Natural killer cell treated with Interleukin-12 subunit alpha and Interleukin-12 subunit beta and Interleukin-15 and Interleukin-18, amount 100 ng/mL, for 72 hours (primary cell): ENCODE data around the gene RABGAP1. TPM values are rescaled to one million over a fixed set of nuclear protein-coding genes. Genes with fewer than 3 reads are reported as not detected.

Experiments used
- ATAC-seq, 2 donors: fragments of 150-1000 bp; cut with Tn5 transposase in 1 of 2; sonication (Bioruptor Pico), chemical (Tn5 transposase) in 1 of 2; 2 replicates each; pipeline ENCODE4 v1.10.0; 2021
- DNase-seq: peaks from one replicate; pipeline ENCODE4 v3.0.0; 2022; ENCODE audit warnings: low spot score
- H3K27ac Mint-ChIP-seq, 2 donors: 1 replicate in 1 of 2; 2 replicates in 1 of 2; pipeline ENCODE4 v1.8.0; 2022; ENCODE audit warnings: mixed read lengths in 2 of 2, mild to moderate bottlenecking in 1 of 2, moderate library complexity in 1 of 2
- H3K27me3 Mint-ChIP-seq, 2 donors: 1 replicate in 1 of 2; 2 replicates in 1 of 2; pipeline ENCODE4 v1.8.0; 2022; ENCODE audit warnings: mixed read lengths in 2 of 2
- H3K36me3 Mint-ChIP-seq: one replicate; pipeline ENCODE4 v1.8.0; 2022; ENCODE audit warnings: mixed read lengths
- H3K4me1 Mint-ChIP-seq, 2 donors: 1 replicate in 1 of 2; 2 replicates in 1 of 2; pipeline ENCODE4 v1.8.0; 2022; ENCODE audit warnings: low read depth in 2 of 2, mixed read lengths in 2 of 2, mild to moderate bottlenecking in 1 of 2
- H3K4me3 Mint-ChIP-seq: one replicate; pipeline ENCODE4 v1.8.0; 2022; ENCODE audit warnings: mixed read lengths
- H3K9me3 Mint-ChIP-seq: 2 replicates; pipeline ENCODE4 v1.8.0; 2022; ENCODE audit warnings: mixed read lengths
- total RNA-seq, 2 donors: library from RNA; stranded (reverse); gene quantifications; one replicate each; pipeline ENCODE4 v1.2.3, GENCODE V29; 2022

Gene RABGAP1
- total RNA-seq, 2 donors from 2014 or later = 27.6 to 31.2 TPM

GRCh38 chr9:123005964-123006363 lies 65.1 kb downstream of the RABGAP1 start:
- no peak for ATAC-seq
- H3K27ac Mint-ChIP-seq = no peak overlapping the region
- H3K9me3 Mint-ChIP-seq = no peaks in the 10 kb centered on the region
- no peak for DNase-seq
- no peak overlapping the region for H3K4me3 Mint-ChIP-seq
- peaks cover 13% of the 10 kb centered on the region for H3K36me3 Mint-ChIP-seq
- no peaks in the 10 kb centered on the region for H3K27me3 Mint-ChIP-seq
- H3K4me1 Mint-ChIP-seq = no peaks in the 10 kb centered on the region

- no peak for ATAC-seq
- H3K36me3 Mint-ChIP-seq = peaks cover 13% of the 10 kb centered on the region
Observed at GRCh38 chr9:123007269-123007668, 66.4 kb downstream of the RABGAP1 start.

GRCh38 chr9:123008909-123009308 lies 68.1 kb downstream of the RABGAP1 start:
- Mint-ChIP-seq H3K27ac (no peak overlapping the region), H3K9me3 (no peaks in the 10 kb centered on the region), H3K27me3 (no peaks in the 10 kb centered on the region), H3K4me1 (no peaks in the 10 kb centered on the region), H3K36me3 (peaks cover 17% of the 10 kb centered on the region), H3K4me3 (no peak overlapping the region)
- ATAC-seq = no peak
- DNase-seq = no peak

More at GRCh38 chr9:123007269-123007668, 66.4 kb downstream of the RABGAP1 start:
- DNase-seq = no peak
- Mint-ChIP-seq H3K4me1 (no peaks in the 10 kb centered on the region), H3K4me3 (no peak overlapping the region), H3K9me3 (no peaks in the 10 kb centered on the region), H3K27me3 (no peaks in the 10 kb centered on the region), H3K27ac (no peak overlapping the region)

- H3K4me3 Mint-ChIP-seq = no peak overlapping the region
- no peak overlapping the region for H3K27ac Mint-ChIP-seq
- DNase-seq (no peak), ATAC-seq (no peak)
- H3K36me3 Mint-ChIP-seq = peaks cover 17% of the 10 kb centered on the region
- H3K27me3 Mint-ChIP-seq = no peaks in the 10 kb centered on the region
- H3K9me3 Mint-ChIP-seq = no peaks in the 10 kb centered on the region
- H3K4me1 Mint-ChIP-seq = no peaks in the 10 kb centered on the region
Observed at GRCh38 chr9:123011380-123011779, 70.6 kb downstream of the RABGAP1 start.

GRCh38 chr9:123011878-123012528 lies 71.2 kb downstream of the RABGAP1 start:
- H3K27ac Mint-ChIP-seq = no peak overlapping the region
- ATAC-seq (no peak), DNase-seq (no peak)
- H3K27me3 Mint-ChIP-seq = no peaks in the 10 kb centered on the region
- H3K9me3 Mint-ChIP-seq = no peaks in the 10 kb centered on the region
- H3K4me1 Mint-ChIP-seq = no peaks in the 10 kb centered on the region
- no peak overlapping the region for H3K4me3 Mint-ChIP-seq
- H3K36me3 Mint-ChIP-seq = peaks cover 17% of the 10 kb centered on the region

GRCh38 chr9:123016631-123017030 lies 75.8 kb downstream of the RABGAP1 start:
- Mint-ChIP-seq H3K27me3 (no peaks in the 10 kb centered on the region), H3K27ac (no peak overlapping the region), H3K4me1 (no peaks in the 10 kb centered on the region), H3K4me3 (no peak overlapping the region), H3K9me3 (no peaks in the 10 kb centered on the region), H3K36me3 (peaks cover 11% of the 10 kb centered on the region)
- no peak for DNase-seq
- ATAC-seq = no peak

GRCh38 chr9:123020796-123021195 lies 80.0 kb downstream of the RABGAP1 start:
- Mint-ChIP-seq H3K36me3 (no peaks in the 10 kb centered on the region), H3K4me1 (no peaks in the 10 kb centered on the region), H3K4me3 (no peak overlapping the region), H3K27me3 (no peaks in the 10 kb centered on the region), H3K27ac (no peak overlapping the region), H3K9me3 (no peaks in the 10 kb centered on the region)
- DNase-seq (no peak), ATAC-seq (no peak)

- ATAC-seq = no peak
- Mint-ChIP-seq H3K27me3 (no peaks in the 10 kb centered on the region), H3K4me1 (no peaks in the 10 kb centered on the region), H3K4me3 (no peak overlapping the region), H3K27ac (no peak overlapping the region), H3K36me3 (no peaks in the 10 kb centered on the region), H3K9me3 (no peaks in the 10 kb centered on the region)
- no peak for DNase-seq
Observed at GRCh38 chr9:123026425-123026824, 85.6 kb downstream of the RABGAP1 start.

- ATAC-seq = no peak
- Mint-ChIP-seq H3K4me1 (no peaks in the 10 kb centered on the region), H3K36me3 (no peaks in the 10 kb centered on the region), H3K27me3 (no peaks in the 10 kb centered on the region), H3K9me3 (no peaks in the 10 kb centered on the region), H3K4me3 (no peak overlapping the region), H3K27ac (no peak overlapping the region)
- no peak for DNase-seq
Observed at GRCh38 chr9:123027517-123027916, 86.7 kb downstream of the RABGAP1 start.

GRCh38 chr9:123028136-123028535 lies 87.3 kb downstream of the RABGAP1 start:
- Mint-ChIP-seq H3K36me3 (no peaks in the 10 kb centered on the region), H3K9me3 (no peaks in the 10 kb centered on the region), H3K4me1 (no peaks in the 10 kb centered on the region), H3K27me3 (no peaks in the 10 kb centered on the region), H3K27ac (no peak overlapping the region), H3K4me3 (no peak overlapping the region)
- no peak for ATAC-seq
- DNase-seq = no peak

- Mint-ChIP-seq H3K27ac (no peak overlapping the region), H3K36me3 (no peaks in the 10 kb centered on the region), H3K9me3 (no peaks in the 10 kb centered on the region), H3K4me1 (peaks cover 0 to 3% of the 10 kb centered on the region in 2 donors), H3K4me3 (no peak overlapping the region), H3K27me3 (no peaks in the 10 kb centered on the region)
- ATAC-seq (no peak), DNase-seq (no peak)
Observed at GRCh38 chr9:123028973-123029372, 88.2 kb downstream of the RABGAP1 start.

- DNase-seq (no peak), ATAC-seq (no peak)
- Mint-ChIP-seq H3K9me3 (no peaks in the 10 kb centered on the region), H3K27ac (no peak overlapping the region), H3K4me1 (peaks cover 5 to 8% of the 10 kb centered on the region in 2 donors), H3K4me3 (no peak overlapping the region), H3K27me3 (no peaks in the 10 kb centered on the region), H3K36me3 (peaks cover 9% of the 10 kb centered on the region)
Observed at GRCh38 chr9:123031963-123032362, 91.1 kb downstream of the RABGAP1 start.

GRCh38 chr9:123033352-123033751 lies 92.5 kb downstream of the RABGAP1 start, which contains the start of gene GPR21:
Gene GPR21 (plus strand): TSS chr9:123033667. CDS start chr9:123034567, 900 bp downstream.
- Mint-ChIP-seq H3K4me1 (peaks cover 5 to 8% of the 10 kb centered on the region in 2 donors), H3K4me3 (no peak within 1 kb of the TSS), H3K27me3 (no peaks in the 10 kb centered on the region), H3K36me3 (peaks cover 9% of the 10 kb centered on the region), H3K9me3 (no peaks in the 10 kb centered on the region), H3K27ac (no peak within 1 kb of the TSS)
- DNase-seq (no peak), ATAC-seq (no peak)

GRCh38 chr9:123033864-123034601 lies 93.2 kb downstream of the RABGAP1 start:
- Mint-ChIP-seq H3K27ac (no peak overlapping the region), H3K36me3 (peaks cover 9% of the 10 kb centered on the region), H3K9me3 (no peaks in the 10 kb centered on the region), H3K27me3 (no peaks in the 10 kb centered on the region), H3K4me1 (peaks cover 5 to 8% of the 10 kb centered on the region in 2 donors), H3K4me3 (no peak overlapping the region)
- ATAC-seq (no peak), DNase-seq (no peak)
